HCT116 (cell line): Measurements from ENCODE around the gene GRHL3. TPM values are rescaled to one million over a fixed set of nuclear protein-coding genes. Genes with fewer than 3 reads are reported as not detected.

Experiments
- ATAC-seq: fragments of 200-7000 bp; cut with Tn5 transposase; 2 replicates; pipeline ENCODE4 v1.9.1; 2020; ENCODE audit warnings: mild to moderate bottlenecking, moderate library complexity
- BruUV-seq: library from RNA; stranded (reverse); fragments of 400-500 nt; replicated peaks from 2 replicates; lab custom pipeline; 2021; lab: Mats Ljungman, UMichigan
- CTCF ChIA-PET: fragments of 300-600 bp; sonication (Branson Sonifier 250); formaldehyde crosslinking; loops from one replicate; lab custom pipeline; 2021; ENCODE audit warnings: antibody characterized with exemption; lab: Charles Lee
- POLR2A ChIA-PET: fragments of 300-600, 350-600 bp; sonication (Branson Sonifier 250); formaldehyde crosslinking; loops from one replicate; lab custom pipeline; 2021; ENCODE audit warnings: antibody characterized with exemption; lab: Charles Lee
- RAD21 ChIA-PET, 2 experiments: fragments of 300-600 bp; sonication (Branson Sonifier 250); formaldehyde crosslinking; loops; one replicate each; lab custom pipeline; 2023; ENCODE audit warnings: low total read pairs in 2 of 2; ENCODE audit not compliant: uncharacterized antibody in 2 of 2, unreplicated experiment in 2 of 2, low non-redundant PET in 1 of 2; lab: Charles Lee
- DNase-seq: peaks from one replicate; pipeline ENCODE4 v3.0.0-alpha.2; 2010; ENCODE audit warnings: low read depth, low spot score
- H2AFZ ChIP-seq: fragments of 200-600 bp; shearing (Covaris generic), sonication (generic); 2 replicates; pipeline ENCODE4 v1.6.1; 2017; ENCODE audit warnings: low read depth, mixed run types, mixed read lengths, antibody characterized with exemption, low read length; ENCODE audit not compliant: poor library complexity, severe bottlenecking
- H3K27ac ChIP-seq: 2 replicates; pipeline ENCODE4 v1.5.1; 2012; ENCODE audit warnings: low read depth, low read length
- H3K27me3 ChIP-seq: fragments of 200-600 bp; sonication (generic); 2 replicates; pipeline ENCODE4 v1.6.1; 2016; ENCODE audit warnings: mixed run types, low read length, mixed read lengths; ENCODE audit not compliant: insufficient read depth
- H3K36me3 ChIP-seq, 2 experiments: fragments of 200-500 bp in 1 of 2; fragments of 200-600 bp in 1 of 2; sonication (Bioruptor generic) in 1 of 2; sonication (generic) in 1 of 2; 2 replicates each; pipeline versions ENCODE4 v1.5.1 to v1.6.1; 2014 to 2016; ENCODE audit warnings: low read length in 2 of 2, inconsistent platforms in 1 of 2, mixed read lengths in 1 of 2, mixed run types in 1 of 2; ENCODE audit not compliant: insufficient read depth in 2 of 2, control insufficient read depth in 1 of 2
- H3K4me1 ChIP-seq, 2 experiments: fragments of 200-600 bp in 1 of 2; sonication (generic) in 1 of 2; 2 replicates each; pipeline versions ENCODE4 v1.5.1 to v1.6.1; 2012 to 2017; ENCODE audit warnings: low read length in 2 of 2, inconsistent platforms in 1 of 2, mild to moderate bottlenecking in 1 of 2, mixed read lengths in 1 of 2, mixed run types in 1 of 2, moderate library complexity in 1 of 2; ENCODE audit not compliant: insufficient read depth in 2 of 2, control insufficient read depth in 1 of 2
- H3K4me2 ChIP-seq: fragments of 200-600 bp; sonication (generic); 2 replicates; pipeline ENCODE4 v1.6.1; 2017; ENCODE audit warnings: mixed run types, low read length, mixed read lengths
- H3K4me3 ChIP-seq, 2 experiments: fragments of 200-600 bp in 1 of 2; sonication (generic) in 1 of 2; replicated peaks in 1 of 2; 2 replicates each; pipeline ENCODE4 v1.5.1; 2011 to 2016; ENCODE audit warnings: low read length in 2 of 2, control low read depth in 1 of 2, low read depth in 1 of 2, mild to moderate bottlenecking in 1 of 2, mixed read lengths in 1 of 2, mixed run types in 1 of 2
- H3K79me2 ChIP-seq: fragments of 200-600 bp; sonication (generic); 2 replicates; pipeline ENCODE4 v1.6.1; 2017; ENCODE audit warnings: mild to moderate bottlenecking, mixed run types, low read length, moderate library complexity, mixed read lengths; ENCODE audit not compliant: insufficient read depth
- H3K9ac ChIP-seq: fragments of 200-600 bp; sonication (generic); 2 replicates; pipeline ENCODE4 v1.6.1; 2016; ENCODE audit warnings: low read length, mixed read lengths
- H3K9me2 ChIP-seq: fragments of 200-600 bp; sonication (generic), shearing (Covaris generic); 2 replicates; pipeline ENCODE4 v1.6.1; 2017; ENCODE audit warnings: mixed run types, mild to moderate bottlenecking, moderate library complexity; ENCODE audit not compliant: insufficient read depth
- H3K9me3 ChIP-seq, 2 experiments: fragments of 200-500 bp in 1 of 2; fragments of 200-600 bp in 1 of 2; sonication (Bioruptor generic) in 1 of 2; sonication (generic) in 1 of 2; 2 replicates each; pipeline ENCODE4 v1.6.1; 2014 to 2017; ENCODE audit warnings: low read length in 2 of 2, mixed read lengths in 2 of 2, inconsistent platforms in 1 of 2, low read depth in 1 of 2, mild to moderate bottlenecking in 1 of 2, mixed run types in 1 of 2, moderate library complexity in 1 of 2; ENCODE audit not compliant: control insufficient read depth in 1 of 2, insufficient read depth in 1 of 2
- H4K20me1 ChIP-seq: fragments of 200-600 bp; sonication (generic), shearing (Covaris generic); 2 replicates; pipeline ENCODE4 v1.6.1; 2017; ENCODE audit warnings: mixed run types, mild to moderate bottlenecking, moderate library complexity; ENCODE audit not compliant: insufficient read depth
- CBX3 ChIP-seq: IDR thresholded peaks from 2 replicates; pipeline ENCODE4 v1.6.1; 2012; ENCODE audit warnings: low read depth
- CEBPB ChIP-seq: IDR thresholded peaks from 2 replicates; pipeline ENCODE4 v1.6.1; 2012; ENCODE audit warnings: low read depth
- ELF1 ChIP-seq: IDR thresholded peaks from 2 replicates; pipeline ENCODE4 v1.6.1; 2012; ENCODE audit warnings: low read depth, borderline replicate concordance
- EZH2 ChIP-seq: fragments of 200-600 bp; sonication (generic); IDR thresholded peaks from 2 replicates; pipeline ENCODE4 v1.6.1; 2017; ENCODE audit warnings: antibody characterized with exemption, mixed run types
- EZH2phosphoT487 ChIP-seq: fragments of 200-600 bp; IDR thresholded peaks from 2 replicates; pipeline ENCODE4 v1.6.1; 2018; ENCODE audit warnings: antibody characterized with exemption, borderline replicate concordance
- FOSL1 ChIP-seq: IDR thresholded peaks from 2 replicates; pipeline ENCODE4 v1.6.1; 2012; ENCODE audit warnings: low read depth
- JUND ChIP-seq: IDR thresholded peaks from 2 replicates; pipeline ENCODE4 v1.6.1; 2012
- POLR2A ChIP-seq: IDR thresholded peaks from 2 replicates; pipeline ENCODE4 v1.7.0; 2011; ENCODE audit warnings: borderline replicate concordance; ENCODE audit not compliant: insufficient read depth, insufficient read length; ENCODE audit errors: extremely low read depth
- RAD21 ChIP-seq: IDR thresholded peaks from 2 replicates; pipeline ENCODE4 v1.6.1; 2012; ENCODE audit warnings: low read depth, mild to moderate bottlenecking
- SIN3A ChIP-seq: IDR thresholded peaks from 2 replicates; pipeline ENCODE4 v1.6.1; 2012; ENCODE audit warnings: low read depth
- SP1 ChIP-seq: IDR thresholded peaks from 2 replicates; pipeline ENCODE4 v1.6.1; 2012; ENCODE audit warnings: low read depth
- SRF ChIP-seq: IDR thresholded peaks from 2 replicates; pipeline ENCODE4 v1.6.1; 2012; ENCODE audit warnings: low read depth
- TCF7L2 ChIP-seq: IDR thresholded peaks from 2 replicates; pipeline ENCODE4 v1.7.0; 2011; ENCODE audit warnings: borderline replicate concordance, inconsistent platforms; ENCODE audit not compliant: insufficient read depth, insufficient read length; ENCODE audit errors: extremely low read depth
- ZFX ChIP-seq: fragments of 450-650 bp; IDR thresholded peaks from 2 replicates; pipeline ENCODE4 v1.6.1; 2017
- intact Hi-C: fragments of 100-400 bp; cut with micrococcal nuclease; formaldehyde crosslinking; loops from 2 replicates; pipeline ENCODE4 v1.10.0; 2022
- total RNA-seq: library from RNA; stranded (reverse); gene quantifications from one replicate; pipeline ENCODE4 v1.2.1, GENCODE V29; 2021; ENCODE audit not compliant: unreplicated experiment
- TF ChIP-seq, protein P1 (sequence below): IDR thresholded peaks from 2 replicates; pipeline ENCODE4 v1.6.1; 2012
- TF ChIP-seq, protein P2 (sequence below): IDR thresholded peaks from 2 replicates; pipeline ENCODE4 v1.6.1; 2011; ENCODE audit warnings: mild to moderate bottlenecking, low read length, moderate library complexity; ENCODE audit not compliant: insufficient replicate concordance; ENCODE audit errors: extremely low read depth
- TF ChIP-seq, protein P3 (sequence below), 3 experiments: fragments of 200-600 bp in 1 of 3; sonication (generic) in 1 of 3; IDR thresholded peaks in 2 of 3; conservative IDR thresholded peaks in 1 of 3; 2 replicates each; pipeline ENCODE4 v1.5.1; 2012 to 2017; ENCODE audit warnings: low read depth in 2 of 3, low read length in 2 of 3, antibody characterized with exemption in 1 of 3, borderline replicate concordance in 1 of 3, control low read depth in 1 of 3, mild to moderate bottlenecking in 1 of 3, mixed read lengths in 1 of 3, mixed run types in 1 of 3, moderate library complexity in 1 of 3; ENCODE audit not compliant: insufficient read depth in 1 of 3
- TF ChIP-seq, protein P4 (sequence below): IDR thresholded peaks from 2 replicates; pipeline ENCODE4 v1.6.1; 2012
- TF ChIP-seq, protein P5 (sequence below): IDR thresholded peaks from 2 replicates; pipeline ENCODE4 v1.6.1; 2012; ENCODE audit warnings: low read depth

Gene GRHL3
- total RNA-seq, 1 experiment from 2014 or later: 1.0 TPM

DNA sequence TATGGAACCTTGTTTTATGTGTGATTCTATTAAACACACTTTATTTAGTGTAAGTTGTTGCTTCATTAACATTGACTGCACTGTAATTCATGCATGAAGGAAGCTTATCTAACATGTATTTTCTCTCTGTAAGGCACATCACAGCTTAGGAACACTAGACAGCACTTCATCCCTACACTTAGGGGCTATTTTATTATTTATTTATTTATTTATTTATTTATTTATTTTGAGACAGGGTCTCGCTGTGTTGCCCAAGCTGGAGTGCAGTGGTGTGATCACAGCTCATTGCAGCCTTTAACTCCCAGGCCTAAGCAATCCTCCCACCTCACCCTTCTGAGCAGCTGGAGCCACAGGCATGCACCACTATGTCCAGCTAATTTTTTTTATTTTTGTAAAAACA lies 30.7 kb upstream of the GRHL3 start:
- Histone ChIP-seq H3K9me3 (no peaks in the 10 kb centered on the region), H3K79me2 (no peaks in the 10 kb centered on the region), H3K36me3 (no peaks in the 10 kb centered on the region), H3K27ac (no peak overlapping the region), H3K4me3 (no peak overlapping the region), H4K20me1 (no peaks in the 10 kb centered on the region), H3K4me2 (no peak overlapping the region), H3K9ac (no peak overlapping the region), H3K27me3 (peaks cover 7% of the 10 kb centered on the region; the same call in 1 of the 2 replicates), H2AFZ (no peak overlapping the region), H3K9me2 (no peaks in the 10 kb centered on the region), H3K4me1 (peaks cover 40 to 61% of the 10 kb centered on the region in 2 experiments)
- TF ChIP-seq ZFX (no peak), EZH2 (no peak), RAD21 (no peak), EZH2phosphoT487 (no peak), TCF7L2 (no peak), POLR2A (no peak), SRF (no peak), CBX3 (no peak), JUND (no peak), CEBPB (no peak), SP1 (no peak), FOSL1 (no peak), ELF1 (no peak), SIN3A (no peak)
- TF ChIP-seq, protein P1, sequence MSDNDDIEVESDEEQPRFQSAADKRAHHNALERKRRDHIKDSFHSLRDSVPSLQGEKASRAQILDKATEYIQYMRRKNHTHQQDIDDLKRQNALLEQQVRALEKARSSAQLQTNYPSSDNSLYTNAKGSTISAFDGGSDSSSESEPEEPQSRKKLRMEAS: no peak
- TF ChIP-seq, protein P2, sequence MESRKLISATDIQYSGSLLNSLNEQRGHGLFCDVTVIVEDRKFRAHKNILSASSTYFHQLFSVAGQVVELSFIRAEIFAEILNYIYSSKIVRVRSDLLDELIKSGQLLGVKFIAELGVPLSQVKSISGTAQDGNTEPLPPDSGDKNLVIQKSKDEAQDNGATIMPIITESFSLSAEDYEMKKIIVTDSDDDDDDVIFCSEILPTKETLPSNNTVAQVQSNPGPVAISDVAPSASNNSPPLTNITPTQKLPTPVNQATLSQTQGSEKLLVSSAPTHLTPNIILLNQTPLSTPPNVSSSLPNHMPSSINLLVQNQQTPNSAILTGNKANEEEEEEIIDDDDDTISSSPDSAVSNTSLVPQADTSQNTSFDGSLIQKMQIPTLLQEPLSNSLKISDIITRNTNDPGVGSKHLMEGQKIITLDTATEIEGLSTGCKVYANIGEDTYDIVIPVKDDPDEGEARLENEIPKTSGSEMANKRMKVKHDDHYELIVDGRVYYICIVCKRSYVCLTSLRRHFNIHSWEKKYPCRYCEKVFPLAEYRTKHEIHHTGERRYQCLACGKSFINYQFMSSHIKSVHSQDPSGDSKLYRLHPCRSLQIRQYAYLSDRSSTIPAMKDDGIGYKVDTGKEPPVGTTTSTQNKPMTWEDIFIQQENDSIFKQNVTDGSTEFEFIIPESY: no peak
- TF ChIP-seq, protein P3, sequence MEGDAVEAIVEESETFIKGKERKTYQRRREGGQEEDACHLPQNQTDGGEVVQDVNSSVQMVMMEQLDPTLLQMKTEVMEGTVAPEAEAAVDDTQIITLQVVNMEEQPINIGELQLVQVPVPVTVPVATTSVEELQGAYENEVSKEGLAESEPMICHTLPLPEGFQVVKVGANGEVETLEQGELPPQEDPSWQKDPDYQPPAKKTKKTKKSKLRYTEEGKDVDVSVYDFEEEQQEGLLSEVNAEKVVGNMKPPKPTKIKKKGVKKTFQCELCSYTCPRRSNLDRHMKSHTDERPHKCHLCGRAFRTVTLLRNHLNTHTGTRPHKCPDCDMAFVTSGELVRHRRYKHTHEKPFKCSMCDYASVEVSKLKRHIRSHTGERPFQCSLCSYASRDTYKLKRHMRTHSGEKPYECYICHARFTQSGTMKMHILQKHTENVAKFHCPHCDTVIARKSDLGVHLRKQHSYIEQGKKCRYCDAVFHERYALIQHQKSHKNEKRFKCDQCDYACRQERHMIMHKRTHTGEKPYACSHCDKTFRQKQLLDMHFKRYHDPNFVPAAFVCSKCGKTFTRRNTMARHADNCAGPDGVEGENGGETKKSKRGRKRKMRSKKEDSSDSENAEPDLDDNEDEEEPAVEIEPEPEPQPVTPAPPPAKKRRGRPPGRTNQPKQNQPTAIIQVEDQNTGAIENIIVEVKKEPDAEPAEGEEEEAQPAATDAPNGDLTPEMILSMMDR (IDR thresholded peaks at IDR 0.05 in 2 of 3, conservative IDR thresholded peaks at IDR 0.05 in 1 of 3; ENCODE audit: borderline replicate concordance in 1 of 3, insufficient read depth in 1 of 3, low read depth in 2 of 3, low read length in 2 of 3): no peak
- TF ChIP-seq, protein P4, sequence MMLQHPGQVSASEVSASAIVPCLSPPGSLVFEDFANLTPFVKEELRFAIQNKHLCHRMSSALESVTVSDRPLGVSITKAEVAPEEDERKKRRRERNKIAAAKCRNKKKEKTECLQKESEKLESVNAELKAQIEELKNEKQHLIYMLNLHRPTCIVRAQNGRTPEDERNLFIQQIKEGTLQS: no peak
- TF ChIP-seq, protein P5, sequence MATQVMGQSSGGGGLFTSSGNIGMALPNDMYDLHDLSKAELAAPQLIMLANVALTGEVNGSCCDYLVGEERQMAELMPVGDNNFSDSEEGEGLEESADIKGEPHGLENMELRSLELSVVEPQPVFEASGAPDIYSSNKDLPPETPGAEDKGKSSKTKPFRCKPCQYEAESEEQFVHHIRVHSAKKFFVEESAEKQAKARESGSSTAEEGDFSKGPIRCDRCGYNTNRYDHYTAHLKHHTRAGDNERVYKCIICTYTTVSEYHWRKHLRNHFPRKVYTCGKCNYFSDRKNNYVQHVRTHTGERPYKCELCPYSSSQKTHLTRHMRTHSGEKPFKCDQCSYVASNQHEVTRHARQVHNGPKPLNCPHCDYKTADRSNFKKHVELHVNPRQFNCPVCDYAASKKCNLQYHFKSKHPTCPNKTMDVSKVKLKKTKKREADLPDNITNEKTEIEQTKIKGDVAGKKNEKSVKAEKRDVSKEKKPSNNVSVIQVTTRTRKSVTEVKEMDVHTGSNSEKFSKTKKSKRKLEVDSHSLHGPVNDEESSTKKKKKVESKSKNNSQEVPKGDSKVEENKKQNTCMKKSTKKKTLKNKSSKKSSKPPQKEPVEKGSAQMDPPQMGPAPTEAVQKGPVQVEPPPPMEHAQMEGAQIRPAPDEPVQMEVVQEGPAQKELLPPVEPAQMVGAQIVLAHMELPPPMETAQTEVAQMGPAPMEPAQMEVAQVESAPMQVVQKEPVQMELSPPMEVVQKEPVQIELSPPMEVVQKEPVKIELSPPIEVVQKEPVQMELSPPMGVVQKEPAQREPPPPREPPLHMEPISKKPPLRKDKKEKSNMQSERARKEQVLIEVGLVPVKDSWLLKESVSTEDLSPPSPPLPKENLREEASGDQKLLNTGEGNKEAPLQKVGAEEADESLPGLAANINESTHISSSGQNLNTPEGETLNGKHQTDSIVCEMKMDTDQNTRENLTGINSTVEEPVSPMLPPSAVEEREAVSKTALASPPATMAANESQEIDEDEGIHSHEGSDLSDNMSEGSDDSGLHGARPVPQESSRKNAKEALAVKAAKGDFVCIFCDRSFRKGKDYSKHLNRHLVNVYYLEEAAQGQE: no peak
- CTCF ChIA-PET: no interaction called here
- no TSS peak for BruUV-seq
- no peak for ATAC-seq
- RAD21 ChIA-PET: no interaction called here
- intact Hi-C loops: no loop called here
- DNase-seq: no peak
- POLR2A ChIA-PET: interaction anchor here (2.0 kb wide), 1 partner anchor 24 kb away, joined by 4 read pairs; no protein-coding TSS in a partner anchor
